Loucy (cell line): Measurements from ENCODE around the gene CASP14.

Experiments used
- EZH2phosphoT487 ChIP-seq: fragments of 200-600 bp; IDR thresholded peaks from 2 replicates; pipeline ENCODE4 v1.6.1; 2018; ENCODE audit warnings: antibody characterized with exemption, mild to moderate bottlenecking, moderate library complexity, borderline replicate concordance
- TF ChIP-seq, protein P1 (sequence below): fragments of 200-600 bp; sonication (generic); conservative IDR thresholded peaks from 2 replicates; pipeline ENCODE4 v1.5.1; 2014; ENCODE audit warnings: mild to moderate bottlenecking, antibody characterized with exemption, low read length

DNA sequence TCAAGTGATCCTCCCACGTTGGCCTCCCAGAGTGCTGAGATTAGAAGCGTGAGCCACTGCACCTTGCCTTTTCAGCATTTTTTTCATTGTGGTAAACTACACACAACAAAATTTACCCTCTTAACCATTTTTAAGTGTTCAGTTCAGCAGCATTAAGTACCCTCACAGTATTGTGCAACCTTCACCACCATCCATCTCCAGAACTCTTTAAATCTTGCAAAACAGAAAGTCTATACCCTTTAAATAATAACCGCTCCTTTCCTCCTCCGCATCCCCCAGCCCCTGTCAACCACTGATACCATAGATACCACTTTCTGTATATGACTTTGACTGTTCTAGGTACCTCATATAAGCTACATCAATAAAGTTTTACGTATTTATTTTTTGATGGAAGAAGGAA lies 20.8 kb upstream of the CASP14 start:
- TF ChIP-seq, protein P1, sequence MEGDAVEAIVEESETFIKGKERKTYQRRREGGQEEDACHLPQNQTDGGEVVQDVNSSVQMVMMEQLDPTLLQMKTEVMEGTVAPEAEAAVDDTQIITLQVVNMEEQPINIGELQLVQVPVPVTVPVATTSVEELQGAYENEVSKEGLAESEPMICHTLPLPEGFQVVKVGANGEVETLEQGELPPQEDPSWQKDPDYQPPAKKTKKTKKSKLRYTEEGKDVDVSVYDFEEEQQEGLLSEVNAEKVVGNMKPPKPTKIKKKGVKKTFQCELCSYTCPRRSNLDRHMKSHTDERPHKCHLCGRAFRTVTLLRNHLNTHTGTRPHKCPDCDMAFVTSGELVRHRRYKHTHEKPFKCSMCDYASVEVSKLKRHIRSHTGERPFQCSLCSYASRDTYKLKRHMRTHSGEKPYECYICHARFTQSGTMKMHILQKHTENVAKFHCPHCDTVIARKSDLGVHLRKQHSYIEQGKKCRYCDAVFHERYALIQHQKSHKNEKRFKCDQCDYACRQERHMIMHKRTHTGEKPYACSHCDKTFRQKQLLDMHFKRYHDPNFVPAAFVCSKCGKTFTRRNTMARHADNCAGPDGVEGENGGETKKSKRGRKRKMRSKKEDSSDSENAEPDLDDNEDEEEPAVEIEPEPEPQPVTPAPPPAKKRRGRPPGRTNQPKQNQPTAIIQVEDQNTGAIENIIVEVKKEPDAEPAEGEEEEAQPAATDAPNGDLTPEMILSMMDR, result no peak
- TF ChIP-seq EZH2phosphoT487, result no peak
